Neural progenitor cell (in vitro differentiated cells): ENCODE results near the gene NLGN4X. TPM values are rescaled to one million over a fixed set of nuclear protein-coding genes. Genes with fewer than 3 reads are reported as not detected.

Experiments
- DNase-seq: peaks from one replicate; pipeline ENCODE4 v3.0.0-alpha.2; 2016; ENCODE audit warnings: low spot score
- H2AFZ ChIP-seq: fragments of 200-600 bp; sonication (generic); replicated peaks from 2 replicates; pipeline ENCODE4 v1.6.1; 2016; ENCODE audit warnings: antibody characterized with exemption
- H3F3A ChIP-seq: fragments of 200-600 bp; sonication (generic); 2 replicates; pipeline ENCODE4 v1.6.1; 2016; ENCODE audit warnings: antibody characterized with exemption, low read depth
- H3K27ac ChIP-seq: fragments of 200-600 bp; sonication (generic); 2 replicates; pipeline ENCODE4 v1.5.1; 2016; ENCODE audit warnings: mild to moderate bottlenecking
- H3K27me3 ChIP-seq: fragments of 200-600 bp; sonication (generic); 2 replicates; pipeline ENCODE4 v1.6.1; 2016; ENCODE audit warnings: mild to moderate bottlenecking, moderate library complexity
- H3K36me3 ChIP-seq: fragments of 200-600 bp; sonication (generic); 2 replicates; pipeline ENCODE4 v1.5.1; 2016
- H3K4me1 ChIP-seq: fragments of 200-600 bp; sonication (generic); 2 replicates; pipeline ENCODE4 v1.6.1; 2016; ENCODE audit warnings: mixed run types
- H3K4me2 ChIP-seq: fragments of 200-600 bp; sonication (generic); 2 replicates; pipeline ENCODE4 v1.6.1; 2016
- H3K4me3 ChIP-seq: fragments of 200-600 bp; sonication (generic); 2 replicates; pipeline ENCODE4 v1.5.1; 2016
- H3K79me2 ChIP-seq: fragments of 200-600 bp; sonication (generic); 2 replicates; pipeline ENCODE4 v1.6.1; 2016; ENCODE audit warnings: low read depth
- H3K9ac ChIP-seq: fragments of 200-600 bp; sonication (generic); 2 replicates; pipeline ENCODE4 v1.6.1; 2016
- H3K9me3 ChIP-seq: fragments of 200-600 bp; sonication (generic); 2 replicates; pipeline ENCODE4 v1.5.1; 2016; ENCODE audit warnings: low read depth
- H4K20me1 ChIP-seq: fragments of 200-600 bp; sonication (generic); 2 replicates; pipeline ENCODE4 v1.6.1; 2016; ENCODE audit warnings: low read depth
- H3K27ac Mint-ChIP-seq: 3 replicates; pipeline ENCODE4 v1.8.0; 2021; ENCODE audit warnings: mixed read lengths
- H3K27me3 Mint-ChIP-seq: 2 replicates; pipeline ENCODE4 v1.8.0; 2022; ENCODE audit warnings: low read depth, mild to moderate bottlenecking, inconsistent platforms, moderate library complexity, mixed read lengths; ENCODE audit not compliant: insufficient read depth
- H3K36me3 Mint-ChIP-seq: 3 replicates; pipeline ENCODE4 v1.8.0; 2021; ENCODE audit warnings: mixed read lengths
- H3K4me1 Mint-ChIP-seq: 3 replicates; pipeline ENCODE4 v1.8.0; 2021; ENCODE audit warnings: mixed read lengths
- H3K4me3 Mint-ChIP-seq: 3 replicates; pipeline ENCODE4 v1.8.0; 2021; ENCODE audit warnings: mild to moderate bottlenecking, moderate library complexity, mixed read lengths
- H3K9me3 Mint-ChIP-seq: 3 replicates; pipeline ENCODE4 v1.8.0; 2020; ENCODE audit warnings: mixed read lengths
- CTCF ChIP-seq: fragments of 200-600 bp; sonication (generic); IDR thresholded peaks from 2 replicates; pipeline ENCODE4 v1.5.1; 2017; ENCODE audit warnings: antibody characterized with exemption, mild to moderate bottlenecking
- EZH2 ChIP-seq: fragments of 200-600 bp; sonication (generic); IDR thresholded peaks from 2 replicates; pipeline ENCODE4 v1.6.1; 2017; ENCODE audit warnings: antibody characterized with exemption, mild to moderate bottlenecking, moderate library complexity
- EZH2phosphoT487 ChIP-seq: fragments of 200-600 bp; sonication (generic); IDR thresholded peaks from 2 replicates; pipeline ENCODE4 v1.6.1; 2017; ENCODE audit warnings: antibody characterized with exemption
- total RNA-seq: library from RNA; depleted of rRNA; stranded (reverse); fragments of >200 nt; gene quantifications from 2 replicates; pipeline ENCODE4 v1.2.3, GENCODE V29; 2015; ENCODE audit warnings: low replicate concordance

The NLGN4X gene
- total RNA-seq, 1 donor from 2014 or later = 10.1 TPM

GRCh38 chrX:5898463-5898862, 330.2 kb downstream of the NLGN4X start:
- no peaks in the 10 kb centered on the region for H3K36me3 ChIP-seq
- H3K9me3 Mint-ChIP-seq = no peaks in the 10 kb centered on the region
- H3K9me3 ChIP-seq = no peaks in the 10 kb centered on the region
- DNase-seq = no peak
- H3K4me3 Mint-ChIP-seq = no peak overlapping the region
- H3K27ac Mint-ChIP-seq = no peak overlapping the region
- no peaks in the 10 kb centered on the region for H3K79me2 ChIP-seq
- no peaks in the 10 kb centered on the region for H4K20me1 ChIP-seq
- no peaks in the 10 kb centered on the region for H3K27me3 Mint-ChIP-seq
- no peaks in the 10 kb centered on the region for H3K4me1 Mint-ChIP-seq
- H3K4me1 ChIP-seq = no peaks in the 10 kb centered on the region
- peaks cover 19% of the 10 kb centered on the region for H3K36me3 Mint-ChIP-seq
- H3K4me3 ChIP-seq = no peak overlapping the region
- TF ChIP-seq CTCF (no peak), EZH2phosphoT487 (no peak), EZH2 (no peak)
- H3K4me2 ChIP-seq = no peak overlapping the region
- no peaks in the 10 kb centered on the region for H3F3A ChIP-seq
- no peaks in the 10 kb centered on the region for H3K27me3 ChIP-seq
- H2AFZ ChIP-seq = no peak overlapping the region
- H3K27ac ChIP-seq = no peak overlapping the region
- no peak overlapping the region for H3K9ac ChIP-seq

- H3K4me2 ChIP-seq = no peak overlapping the region
- no peaks in the 10 kb centered on the region for H3F3A ChIP-seq
- no peaks in the 10 kb centered on the region for H3K4me1 ChIP-seq
- H3K79me2 ChIP-seq = no peaks in the 10 kb centered on the region
- no peaks in the 10 kb centered on the region for H3K4me1 Mint-ChIP-seq
- no peak overlapping the region for H3K4me3 ChIP-seq
- H3K27ac Mint-ChIP-seq = no peak overlapping the region
- H3K4me3 Mint-ChIP-seq = no peak overlapping the region
- no peak overlapping the region for H3K27ac ChIP-seq
- no peaks in the 10 kb centered on the region for H3K9me3 ChIP-seq
- no peaks in the 10 kb centered on the region for H3K27me3 Mint-ChIP-seq
- no peak for DNase-seq
- no peak overlapping the region for H3K9ac ChIP-seq
- no peak overlapping the region for H2AFZ ChIP-seq
- no peaks in the 10 kb centered on the region for H3K36me3 ChIP-seq
- TF ChIP-seq EZH2phosphoT487 (no peak), EZH2 (no peak), CTCF (no peak)
- no peaks in the 10 kb centered on the region for H3K27me3 ChIP-seq
- H4K20me1 ChIP-seq = no peaks in the 10 kb centered on the region
- H3K36me3 Mint-ChIP-seq = peaks cover 15% of the 10 kb centered on the region
- no peaks in the 10 kb centered on the region for H3K9me3 Mint-ChIP-seq
Measured at GRCh38 chrX:5891378-5891777, 337.3 kb downstream of the NLGN4X start.

- Histone ChIP-seq H3K27ac (no peak overlapping the region), H3K4me2 (no peak overlapping the region), H3K27me3 (no peaks in the 10 kb centered on the region), H3K4me3 (no peak overlapping the region), H4K20me1 (no peaks in the 10 kb centered on the region), H2AFZ (no peak overlapping the region), H3K9ac (no peak overlapping the region), H3K36me3 (no peaks in the 10 kb centered on the region), H3K9me3 (no peaks in the 10 kb centered on the region), H3F3A (no peaks in the 10 kb centered on the region), H3K79me2 (no peaks in the 10 kb centered on the region), H3K4me1 (no peaks in the 10 kb centered on the region)
- H3K9me3 Mint-ChIP-seq = no peaks in the 10 kb centered on the region
- H3K27me3 Mint-ChIP-seq = no peaks in the 10 kb centered on the region
- no peak overlapping the region for H3K4me3 Mint-ChIP-seq
- H3K4me1 Mint-ChIP-seq = no peaks in the 10 kb centered on the region
- H3K36me3 Mint-ChIP-seq = no peaks in the 10 kb centered on the region
- peak; percentile 61 for DNase-seq
- H3K27ac Mint-ChIP-seq = no peak overlapping the region
- peak; percentile 78 for TF ChIP-seq CTCF
- no peak for TF ChIP-seq EZH2phosphoT487
Measured at GRCh38 chrX:5876984-5877596, 351.6 kb downstream of the NLGN4X start.
